22Rv1 (cell line): Measurements from ENCODE around the gene CGNL1.

Experiments used
- ZFX ChIP-seq: fragments of 450-650 bp; IDR thresholded peaks from 2 replicates; pipeline ENCODE4 v1.6.1; 2017; ENCODE audit warnings: antibody characterized with exemption, borderline replicate concordance
- TF ChIP-seq, protein P1 (sequence below): fragments of 450-650 bp; IDR thresholded peaks from 2 replicates; pipeline ENCODE4 v1.5.1; 2017; ENCODE audit warnings: mild to moderate bottlenecking

DNA sequence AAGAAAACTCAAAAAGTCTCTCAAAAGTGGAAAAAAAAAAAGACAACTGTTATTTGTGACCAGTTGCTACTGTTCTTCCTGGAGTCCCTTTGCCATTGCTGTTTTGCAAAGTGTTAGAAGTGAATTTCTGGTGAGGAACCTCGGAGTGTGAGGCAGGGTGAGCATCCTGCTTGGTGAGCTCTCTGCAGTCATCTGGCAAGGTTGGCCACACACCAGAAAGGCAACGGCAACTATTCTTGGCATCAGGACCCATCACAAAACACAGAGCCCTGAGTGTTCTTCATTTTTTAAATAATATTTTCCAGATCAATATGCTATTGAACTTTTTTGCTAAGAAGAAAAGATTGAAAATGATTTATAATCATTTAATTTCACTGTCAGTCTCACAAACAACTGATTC, 60.7 kb downstream of the CGNL1 start:
- TF ChIP-seq, protein P1, sequence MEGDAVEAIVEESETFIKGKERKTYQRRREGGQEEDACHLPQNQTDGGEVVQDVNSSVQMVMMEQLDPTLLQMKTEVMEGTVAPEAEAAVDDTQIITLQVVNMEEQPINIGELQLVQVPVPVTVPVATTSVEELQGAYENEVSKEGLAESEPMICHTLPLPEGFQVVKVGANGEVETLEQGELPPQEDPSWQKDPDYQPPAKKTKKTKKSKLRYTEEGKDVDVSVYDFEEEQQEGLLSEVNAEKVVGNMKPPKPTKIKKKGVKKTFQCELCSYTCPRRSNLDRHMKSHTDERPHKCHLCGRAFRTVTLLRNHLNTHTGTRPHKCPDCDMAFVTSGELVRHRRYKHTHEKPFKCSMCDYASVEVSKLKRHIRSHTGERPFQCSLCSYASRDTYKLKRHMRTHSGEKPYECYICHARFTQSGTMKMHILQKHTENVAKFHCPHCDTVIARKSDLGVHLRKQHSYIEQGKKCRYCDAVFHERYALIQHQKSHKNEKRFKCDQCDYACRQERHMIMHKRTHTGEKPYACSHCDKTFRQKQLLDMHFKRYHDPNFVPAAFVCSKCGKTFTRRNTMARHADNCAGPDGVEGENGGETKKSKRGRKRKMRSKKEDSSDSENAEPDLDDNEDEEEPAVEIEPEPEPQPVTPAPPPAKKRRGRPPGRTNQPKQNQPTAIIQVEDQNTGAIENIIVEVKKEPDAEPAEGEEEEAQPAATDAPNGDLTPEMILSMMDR, result no peak
- no peak for TF ChIP-seq ZFX
